ENCODE measurements around the gene L3MBTL4. TPM values are rescaled to one million over a fixed set of nuclear protein-coding genes. Genes with fewer than 3 reads are reported as not detected.

Gene L3MBTL4
- total and polyA plus RNA-seq, 10 of the 15 experiments (the other 5 are each of a cell fraction or from before 2014, with no cell fraction given), result 1.3 to 8.7 (median 3.8) TPM

DNA sequence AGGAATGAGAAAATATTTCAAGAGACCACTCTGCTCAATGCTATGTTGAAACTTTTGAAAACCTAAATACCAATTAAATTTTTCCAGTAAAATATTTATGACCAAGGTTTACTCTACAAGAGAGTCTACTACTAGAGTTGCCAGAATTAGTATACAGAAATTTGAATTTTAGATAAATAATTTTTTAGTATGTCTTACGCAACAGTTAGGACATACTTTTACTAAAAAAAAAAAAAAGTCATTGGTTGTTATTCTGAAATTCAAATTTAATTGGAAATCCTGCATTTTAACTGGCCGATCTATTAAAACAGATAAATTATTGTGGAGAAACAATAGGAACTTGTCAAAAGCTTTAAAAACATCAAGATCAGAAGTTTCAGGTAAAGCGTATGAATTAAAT, 470.3 kb downstream of the L3MBTL4 start (continued):
- TF ChIP-seq, protein P1, sequence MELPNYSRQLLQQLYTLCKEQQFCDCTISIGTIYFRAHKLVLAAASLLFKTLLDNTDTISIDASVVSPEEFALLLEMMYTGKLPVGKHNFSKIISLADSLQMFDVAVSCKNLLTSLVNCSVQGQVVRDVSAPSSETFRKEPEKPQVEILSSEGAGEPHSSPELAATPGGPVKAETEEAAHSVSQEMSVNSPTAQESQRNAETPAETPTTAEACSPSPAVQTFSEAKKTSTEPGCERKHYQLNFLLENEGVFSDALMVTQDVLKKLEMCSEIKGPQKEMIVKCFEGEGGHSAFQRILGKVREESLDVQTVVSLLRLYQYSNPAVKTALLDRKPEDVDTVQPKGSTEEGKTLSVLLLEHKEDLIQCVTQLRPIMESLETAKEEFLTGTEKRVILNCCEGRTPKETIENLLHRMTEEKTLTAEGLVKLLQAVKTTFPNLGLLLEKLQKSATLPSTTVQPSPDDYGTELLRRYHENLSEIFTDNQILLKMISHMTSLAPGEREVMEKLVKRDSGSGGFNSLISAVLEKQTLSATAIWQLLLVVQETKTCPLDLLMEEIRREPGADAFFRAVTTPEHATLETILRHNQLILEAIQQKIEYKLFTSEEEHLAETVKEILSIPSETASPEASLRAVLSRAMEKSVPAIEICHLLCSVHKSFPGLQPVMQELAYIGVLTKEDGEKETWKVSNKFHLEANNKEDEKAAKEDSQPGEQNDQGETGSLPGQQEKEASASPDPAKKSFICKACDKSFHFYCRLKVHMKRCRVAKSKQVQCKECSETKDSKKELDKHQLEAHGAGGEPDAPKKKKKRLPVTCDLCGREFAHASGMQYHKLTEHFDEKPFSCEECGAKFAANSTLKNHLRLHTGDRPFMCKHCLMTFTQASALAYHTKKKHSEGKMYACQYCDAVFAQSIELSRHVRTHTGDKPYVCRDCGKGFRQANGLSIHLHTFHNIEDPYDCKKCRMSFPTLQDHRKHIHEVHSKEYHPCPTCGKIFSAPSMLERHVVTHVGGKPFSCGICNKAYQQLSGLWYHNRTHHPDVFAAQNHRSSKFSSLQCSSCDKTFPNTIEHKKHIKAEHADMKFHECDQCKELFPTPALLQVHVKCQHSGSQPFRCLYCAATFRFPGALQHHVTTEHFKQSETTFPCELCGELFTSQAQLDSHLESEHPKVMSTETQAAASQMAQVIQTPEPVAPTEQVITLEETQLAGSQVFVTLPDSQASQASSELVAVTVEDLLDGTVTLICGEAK (IDR thresholded peaks at IDR 0.05; ENCODE audit: borderline replicate concordance), result no peak
- TF ChIP-seq MXI1 (IDR thresholded peaks at IDR 0.05; ENCODE audit: low read depth, low read length) (no peak), RUNX3 (IDR thresholded peaks at IDR 0.05; ENCODE audit: low read length) (no peak), NFYA (IDR thresholded peaks at IDR 0.05; ENCODE audit: borderline replicate concordance, low read depth, low read length) (no peak), CBX5 (IDR thresholded peaks at IDR 0.05; ENCODE audit: low read depth) (no peak), BMI1 (IDR thresholded peaks at IDR 0.05; ENCODE audit: borderline replicate concordance) (no peak)
- TF ChIP-seq, protein P2, sequence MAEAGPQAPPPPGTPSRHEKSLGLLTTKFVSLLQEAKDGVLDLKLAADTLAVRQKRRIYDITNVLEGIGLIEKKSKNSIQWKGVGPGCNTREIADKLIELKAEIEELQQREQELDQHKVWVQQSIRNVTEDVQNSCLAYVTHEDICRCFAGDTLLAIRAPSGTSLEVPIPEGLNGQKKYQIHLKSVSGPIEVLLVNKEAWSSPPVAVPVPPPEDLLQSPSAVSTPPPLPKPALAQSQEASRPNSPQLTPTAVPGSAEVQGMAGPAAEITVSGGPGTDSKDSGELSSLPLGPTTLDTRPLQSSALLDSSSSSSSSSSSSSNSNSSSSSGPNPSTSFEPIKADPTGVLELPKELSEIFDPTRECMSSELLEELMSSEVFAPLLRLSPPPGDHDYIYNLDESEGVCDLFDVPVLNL (IDR thresholded peaks at IDR 0.05; ENCODE audit: low read depth, low read length), result no peak

DNA sequence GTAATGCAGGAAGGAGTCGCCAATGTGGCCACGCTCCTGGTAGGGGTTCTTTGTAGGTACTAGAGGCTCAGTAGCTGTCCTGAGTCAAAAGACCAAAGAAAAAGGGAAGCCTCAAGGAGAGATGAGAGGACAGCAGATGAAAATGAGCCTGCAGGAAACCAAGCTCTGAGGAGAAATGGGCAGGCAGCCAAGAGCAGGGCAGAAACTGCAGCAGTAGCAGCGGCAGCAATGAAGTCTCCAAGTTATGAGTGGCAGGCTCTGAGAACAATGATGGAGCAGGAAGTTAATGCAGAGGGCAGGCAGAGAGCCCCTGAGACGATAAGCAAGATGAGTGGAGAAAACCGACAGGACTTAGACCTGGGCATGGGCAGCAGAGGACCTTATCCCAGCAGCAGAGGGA, 471.2 kb downstream of the L3MBTL4 start:
- ChIA-PET POLR2A (no interaction called here), SMC1A (ENCODE audit: uncharacterized antibody, unreplicated experiment) (no interaction called here), RAD21 (ENCODE audit: unreplicated experiment) (no interaction called here), CTCF (no interaction called here)
- 55% methylated on average over 5 of the region's 5 CpGs for WGBS (ENCODE audit: insufficient coverage, insufficient replicate concordance, low lambda C conversion rate, missing lambda C conversion rate)
- in situ Hi-C loops (cut with MboI) (no loop called here), intact Hi-C loops (cut with micrococcal nuclease; ENCODE audit: unreplicated experiment) (no loop called here)
- no peaks in the 10 kb centered on the region for H3K79me2 ChIP-seq (ENCODE audit: control insufficient read depth, insufficient read depth, low read length)
- DNase-seq (ENCODE audit: low read depth, low spot score), result no peak
- no peak overlapping the region for H3K9ac ChIP-seq (ENCODE audit: control insufficient read depth, insufficient read depth, low read length)
- H3K27me3 ChIP-seq (replicated peaks in 1 of 2; ENCODE audit: control insufficient read depth in 2 of 2, insufficient read depth in 2 of 2, low read length in 1 of 2), result peaks cover 0 to 2% of the 10 kb centered on the region in 2 experiments; a peak in 1 of 4 replicates
- no peaks in the 10 kb centered on the region for H4K20me1 ChIP-seq (ENCODE audit: control insufficient read depth, insufficient read depth)
- no peak overlapping the region for H3K27ac ChIP-seq (ENCODE audit: control insufficient read depth, insufficient read depth)
- no peak overlapping the region for H3K4me2 ChIP-seq (ENCODE audit: control insufficient read depth, insufficient read depth)
- H2AFZ ChIP-seq (ENCODE audit: control insufficient read depth, low read depth, low read length), result no peak overlapping the region
- no TSS peak for BruUV-seq (replicated peaks)
- FAIRE-seq, result no peak
- no peak overlapping the region for H3K4me3 ChIP-seq
- H3K36me3 ChIP-seq (ENCODE audit: control insufficient read depth in 2 of 2, insufficient read depth in 2 of 2, low read length in 1 of 2), result no peaks in the 10 kb centered on the region
- no peaks in the 10 kb centered on the region for H3K4me1 ChIP-seq (ENCODE audit: control insufficient read depth, insufficient read depth, low read length)
- TF ChIP-seq CBFB (IDR thresholded peaks at IDR 0.05; ENCODE audit: low read depth) (no peak), GATAD2B (conservative IDR thresholded peaks at IDR 0.05; ENCODE audit: low read depth) (no peak), CHD1 (IDR thresholded peaks at IDR 0.05; ENCODE audit: low read depth, low read length) (no peak), TARDBP (IDR thresholded peaks at IDR 0.05; ENCODE audit: borderline replicate concordance) (no peak), RCOR1 (conservative IDR thresholded peaks at IDR 0.05; ENCODE audit: low read depth, low read length) (no peak), LARP7 (IDR thresholded peaks at IDR 0.05) (no peak), RAD51 (IDR thresholded peaks at IDR 0.05) (no peak), ZNF274 (IDR thresholded peaks at IDR 0.05; ENCODE audit: insufficient read depth, insufficient read length) (no peak)
- ATAC-seq, result no peak
- no peaks in the 10 kb centered on the region for H3K9me3 ChIP-seq (replicated peaks; ENCODE audit: control insufficient read depth, insufficient read depth, low read length)
